AG04450 (cell line): ENCODE data around the gene MAN1B1. TPM values are rescaled to one million over a fixed set of nuclear protein-coding genes. Genes with fewer than 3 reads are reported as not detected.

Experiments
- CTCF ChIA-PET: fragments of 300-600, 350-600 bp; formaldehyde crosslinking; extraction: SDS; loops from one replicate; lab custom pipeline; 2022; ENCODE audit warnings: antibody characterized with exemption, inconsistent platforms; lab: Charles Lee
- POLR2A ChIA-PET: fragments of 350-600 bp; formaldehyde crosslinking; extraction: SDS; loops from one replicate; lab custom pipeline; 2021; ENCODE audit warnings: antibody characterized with exemption, inconsistent platforms; lab: Yijun Ruan, JAX
- DNase-seq: peaks from one replicate; pipeline ENCODE4 v3.0.0-alpha.2; 2011; ENCODE audit warnings: low read depth, low spot score
- H3K27ac ChIP-seq: one replicate; pipeline ENCODE4 v1.5.1; 2012; ENCODE audit warnings: low read depth, low read length, control low read depth
- H3K27me3 ChIP-seq: one replicate; pipeline ENCODE4 v1.6.0; 2012; ENCODE audit warnings: low read length; ENCODE audit not compliant: control insufficient read depth, insufficient read depth
- H3K4me3 ChIP-seq: 2 replicates; pipeline ENCODE4 v1.5.1; 2011; ENCODE audit warnings: mild to moderate bottlenecking, low read depth, low read length, control low read depth
- H3K9me3 ChIP-seq: 2 replicates; pipeline ENCODE4 v1.5.1; 2012; ENCODE audit warnings: low read length; ENCODE audit not compliant: control insufficient read depth, insufficient read depth
- CTCF ChIP-seq: IDR thresholded peaks from 2 replicates; pipeline ENCODE4 v1.5.1; 2011; ENCODE audit warnings: low read depth, low read length, control low read depth, inconsistent platforms
- polyA plus RNA-seq: library from polyadenylated mRNA; depleted of rRNA; stranded (reverse); fragments of >200 nt; gene quantifications from 2 replicates; pipeline ENCODE4 v1.2.3, GENCODE V29; 2011

The MAN1B1 gene
- polyA plus RNA-seq, 1 experiment, result 40.8 TPM

- H3K4me3 ChIP-seq, result no peak overlapping the region
- ChIA-PET CTCF (interaction anchor here (1.9 to 2.3 kb wide), 2 partner anchors 9 to 14 kb away, joined by 9 to 13 read pairs; no protein-coding TSS in a partner anchor), POLR2A (no interaction called here)
- peaks cover 9% of the 10 kb centered on the region for H3K27me3 ChIP-seq
- no peak for TF ChIP-seq CTCF
- H3K27ac ChIP-seq, result no peak overlapping the region
- H3K9me3 ChIP-seq, result no peaks in the 10 kb centered on the region; the same call in 1 of the 2 replicates
- no peak for DNase-seq
Observed at GRCh38 chr9:137044037-137044436, 42.7 kb upstream of the MAN1B1 start.

- no peak for DNase-seq
- CTCF ChIA-PET, result interaction anchor here (1.9 to 2.3 kb wide), 2 partner anchors 10 to 15 kb away, joined by 9 to 13 read pairs; no protein-coding TSS in a partner anchor
- TF ChIP-seq CTCF, result no peak
- H3K4me3 ChIP-seq, result peak overlapping the region; percentile 68
- H3K27me3 ChIP-seq, result peaks cover 15% of the 10 kb centered on the region
- POLR2A ChIA-PET, result interaction anchor here (0.8 kb wide), 1 partner anchor 196 kb away, joined by 3 read pairs; the partner anchor contains the start of gene TUBB4B
- no peak overlapping the region for H3K27ac ChIP-seq
- H3K9me3 ChIP-seq, result no peaks in the 10 kb centered on the region; the same call in 1 of the 2 replicates
Observed at GRCh38 chr9:137044502-137045177, 42.1 kb upstream of the MAN1B1 start.

- Histone ChIP-seq H3K27me3 (peaks cover 23% of the 10 kb centered on the region), H3K27ac (no peak overlapping the region), H3K9me3 (no peaks in the 10 kb centered on the region; the same call in 1 of the 2 replicates), H3K4me3 (peak overlapping the region; percentile 68)
- no peak for TF ChIP-seq CTCF
- ChIA-PET CTCF (interaction anchor here (0.6 to 2.3 kb wide), 4 partner anchors 10 to 71 kb away, joined by 4 to 20 read pairs (median 11); no protein-coding TSS in a partner anchor), POLR2A (interaction anchor here (0.8 kb wide), 1 partner anchor 195 kb away, joined by 3 read pairs; the partner anchor contains the start of gene TUBB4B)
- DNase-seq, result no peak
Observed at GRCh38 chr9:137045294-137046087, 41.3 kb upstream of the MAN1B1 start.

GRCh38 chr9:137046088-137046787 is 40.5 kb upstream of the MAN1B1 start, which contains the start of gene NPDC1:
NPDC1 (minus strand) TSS chr9:137046177; CDS start chr9:137045989, 188 bp downstream.
- no peak for DNase-seq
- POLR2A ChIA-PET, result interaction anchor here (0.6 to 1.3 kb wide), 4 partner anchors 40 to 190 kb away, joined by 3 to 6 read pairs (median 3); partner anchors contain the start of genes MAN1B1 and TRAF2
- peak within 1 kb of the TSS; percentile 68 for H3K4me3 ChIP-seq
- H3K27ac ChIP-seq, result no peak within 1 kb of the TSS
- peak; percentile 87 for TF ChIP-seq CTCF
- CTCF ChIA-PET, result interaction anchor here (0.5 to 4.3 kb wide), 19 partner anchors 10 to 539 kb away, joined by 3 to 104 read pairs (median 4); partner anchors contain the start of genes FUT7, MAN1B1, RNF224 and SAPCD2
- peaks cover 29% of the 10 kb centered on the region for H3K27me3 ChIP-seq
- no peaks in the 10 kb centered on the region; the same call in 1 of the 2 replicates for H3K9me3 ChIP-seq
